HG02642 (cell line): Measurements from ENCODE around the gene LSM8.
"Not testable (repeated sequence)": the region's sequence is repeated elsewhere in the genome, so short reads cannot be mapped to it uniquely, and the experiment has no call there.

ENCODE experiments used
- ATAC-seq: cut with Tn5 transposase; IDR thresholded peaks from one replicate; pipeline ENCODE4 v1.9.1; 2021; ENCODE audit warnings: mild to moderate bottlenecking; ENCODE audit not compliant: unreplicated experiment, poor library complexity

The LSM8 gene

DNA sequence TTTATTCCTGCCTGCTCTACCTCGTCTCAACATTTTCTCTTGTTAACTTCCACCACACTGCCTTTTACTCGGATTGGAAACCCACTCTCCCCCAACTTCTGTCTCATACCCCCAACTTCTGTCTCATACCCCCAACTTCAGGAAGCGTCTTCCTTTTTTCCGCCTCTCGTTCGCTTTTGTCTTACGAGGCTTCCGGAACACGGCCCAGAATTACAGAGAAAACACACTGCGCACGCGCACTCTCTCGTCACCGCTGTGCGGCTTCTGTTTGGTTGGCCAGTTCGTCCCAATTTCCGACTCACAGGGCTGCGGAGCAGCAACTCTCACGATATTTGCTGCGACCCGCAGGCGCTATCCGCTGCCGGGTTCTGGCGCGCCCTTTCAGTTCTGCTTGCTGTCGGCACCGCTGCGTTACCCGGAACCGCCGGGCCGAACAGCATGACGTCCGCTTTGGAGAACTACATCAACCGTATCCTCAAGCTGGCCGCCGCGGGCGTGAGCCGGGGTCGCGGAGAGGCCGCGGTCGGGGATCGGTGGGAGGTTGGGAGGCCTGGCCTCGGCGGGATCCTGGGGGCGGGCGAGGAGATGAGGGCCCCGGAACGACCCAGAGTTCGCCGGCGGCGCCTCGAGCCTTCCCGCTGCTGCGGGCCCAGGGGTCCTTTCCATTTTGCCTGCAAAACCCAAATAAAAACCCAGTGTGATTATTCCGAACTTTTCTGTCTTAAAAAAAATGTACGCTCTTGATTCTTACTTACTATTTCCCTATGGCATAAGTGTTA lies at the start of gene LSM8:
Gene LSM8 (plus strand): TSS at position 379 of the 779 bp plus-strand sequence. CDS start 60 bp downstream, at position 439.
- peak; percentile 99 for ATAC-seq

DNA sequence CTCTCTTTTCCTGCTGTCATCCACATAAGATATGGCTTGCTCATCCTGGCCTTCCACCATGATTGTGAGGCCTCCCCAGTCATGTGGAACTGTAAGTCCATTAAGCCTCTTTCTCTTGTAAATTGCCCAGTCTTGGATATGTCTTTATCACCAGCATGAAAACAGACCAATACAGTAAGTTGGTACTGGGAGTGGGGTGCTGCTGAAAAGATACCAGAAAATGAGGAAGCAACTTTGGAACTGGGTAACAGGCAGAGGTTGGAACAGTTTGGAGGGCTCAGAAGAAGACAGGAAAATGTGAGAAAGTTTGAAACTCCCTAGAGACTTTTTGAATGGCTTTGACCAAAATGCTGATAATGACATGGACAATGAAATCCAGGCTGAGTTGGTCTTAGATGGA lies 49.5 kb upstream of the LSM8 start:
- ATAC-seq, result not testable (repeated sequence)

DNA sequence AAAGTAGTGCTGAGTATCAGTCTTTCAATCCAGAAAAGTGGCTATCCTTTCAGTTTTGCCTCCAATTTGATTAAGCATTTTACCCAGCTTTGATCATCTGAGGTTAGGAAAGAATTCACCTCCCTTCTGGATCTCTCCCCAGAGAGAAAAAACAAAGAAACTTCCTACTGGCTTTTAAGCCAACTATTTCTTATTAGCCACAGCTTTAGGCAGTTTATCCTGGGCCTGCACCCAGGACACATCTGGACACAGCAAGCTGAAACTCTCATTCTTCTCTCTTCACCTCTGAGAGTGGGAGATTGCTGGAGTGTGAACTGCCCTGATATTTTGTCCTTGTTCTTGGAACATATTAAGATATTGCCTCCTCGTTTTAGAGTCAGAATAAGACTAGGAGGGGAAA lies 43.5 kb upstream of the LSM8 start:
- no peak for ATAC-seq

DNA sequence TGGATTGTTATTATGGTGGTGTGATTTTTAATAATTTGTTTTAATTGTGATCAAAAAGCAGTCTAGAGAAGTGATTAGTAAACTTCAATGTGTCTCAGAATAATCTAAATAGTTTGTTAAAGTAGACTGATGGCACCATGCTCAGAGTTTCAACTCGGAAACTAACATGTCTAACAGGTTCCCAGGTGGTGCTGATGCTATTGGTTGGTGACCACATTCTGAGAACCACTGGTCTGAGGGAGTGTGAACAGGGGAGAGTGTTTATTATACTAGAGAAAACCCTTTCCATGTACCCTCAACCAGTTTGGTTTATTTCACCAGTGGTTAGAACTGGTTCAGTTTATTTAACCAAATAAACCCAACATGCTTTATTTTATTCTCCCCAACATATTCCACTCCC lies 42.0 kb upstream of the LSM8 start:
- no peak for ATAC-seq

DNA sequence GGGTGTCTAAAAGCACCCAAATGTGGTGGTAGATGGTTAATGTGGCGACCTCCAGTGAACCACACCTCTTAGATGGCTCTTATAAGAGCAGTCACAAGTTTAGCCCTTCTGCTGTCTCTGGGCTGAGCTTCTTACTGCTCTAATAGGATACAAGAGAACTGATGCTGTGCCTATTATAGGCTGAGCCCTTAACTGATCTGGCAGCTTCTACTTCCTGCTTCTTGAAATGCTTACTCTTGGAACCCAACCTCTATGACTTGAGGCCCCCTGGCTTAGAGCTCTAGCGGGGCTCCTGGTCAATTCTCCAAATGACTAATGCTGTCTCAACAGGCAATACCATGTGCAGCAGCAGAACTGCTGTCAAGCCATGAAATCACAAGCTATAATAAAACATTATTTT lies 35.0 kb upstream of the LSM8 start:
- ATAC-seq, result no peak

DNA sequence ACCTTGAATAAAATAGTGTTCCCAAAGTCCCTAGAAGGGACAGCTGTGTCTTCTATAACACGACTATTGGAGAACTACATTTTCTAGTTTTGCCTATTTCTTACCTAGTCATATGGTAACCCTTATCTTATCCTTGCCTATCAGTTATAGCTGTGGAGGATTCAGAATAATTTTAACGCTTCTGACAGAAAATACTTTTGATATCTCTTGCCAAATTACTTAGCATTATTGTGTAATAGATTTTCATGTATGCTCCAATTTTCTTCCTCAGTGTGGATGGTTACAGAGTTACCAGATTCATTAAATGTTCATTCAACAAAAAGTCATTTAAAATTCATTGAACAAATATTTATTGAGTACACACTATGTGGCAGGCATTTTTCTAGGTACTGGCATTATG lies 34.6 kb upstream of the LSM8 start:
- ATAC-seq, result no peak

DNA sequence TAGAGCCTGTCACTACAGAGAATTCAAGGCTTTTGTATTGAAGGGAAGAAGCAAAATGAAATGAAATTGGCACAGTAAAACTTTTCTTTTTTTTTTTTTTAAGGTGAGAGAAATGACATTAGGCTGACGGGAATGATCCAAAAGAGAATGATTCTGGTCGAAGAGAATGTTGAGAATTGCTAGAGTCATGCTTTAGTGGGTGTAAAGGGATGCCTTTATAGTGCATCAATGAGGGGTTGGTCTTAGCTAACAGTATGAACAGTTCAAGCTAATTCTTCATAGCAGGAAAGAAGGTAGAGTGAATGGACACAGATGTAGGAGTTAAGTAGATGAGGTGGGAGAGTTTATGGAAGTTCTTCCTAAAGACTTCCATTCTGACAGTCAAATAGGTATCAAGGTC lies 32.3 kb upstream of the LSM8 start:
- ATAC-seq, result no peak

DNA sequence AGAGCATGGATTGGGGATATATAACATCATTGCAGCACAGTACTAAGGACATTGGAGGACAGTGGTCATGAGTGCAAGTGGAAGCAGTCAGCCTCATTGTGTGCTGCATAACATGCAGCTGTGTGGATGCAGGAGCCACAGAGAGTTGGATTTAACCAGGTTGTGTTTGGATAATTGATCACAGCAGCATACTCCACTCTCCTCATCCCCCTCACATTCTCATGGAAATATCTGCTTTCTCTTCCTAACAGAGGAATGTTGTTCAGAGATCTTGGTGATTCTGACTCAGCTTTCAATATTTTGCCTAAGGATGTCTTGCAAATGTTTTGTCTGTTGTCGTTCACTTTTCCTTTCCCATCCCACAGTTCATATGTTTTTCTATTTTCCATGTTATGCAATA lies 31.8 kb upstream of the LSM8 start:
- no peak for ATAC-seq

DNA sequence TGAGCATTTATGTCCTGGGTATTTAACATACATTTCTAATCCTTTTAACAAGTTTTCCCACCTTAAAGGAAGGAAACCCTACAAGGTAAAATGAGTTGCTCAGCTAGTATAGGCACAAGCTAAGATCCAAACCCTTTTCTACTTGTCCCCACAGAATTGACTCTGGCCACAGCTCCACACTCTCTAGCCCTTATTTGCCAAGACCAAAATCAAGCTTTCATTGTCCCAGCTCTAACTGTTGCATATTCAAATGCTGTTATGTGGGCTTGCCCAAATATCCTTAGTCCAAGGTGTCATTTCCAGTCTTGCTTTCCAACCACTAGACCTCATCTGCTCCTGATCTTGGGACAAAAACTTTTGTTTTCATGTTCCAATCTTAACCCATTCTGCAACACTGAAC lies 31.3 kb upstream of the LSM8 start:
- ATAC-seq, result no peak

DNA sequence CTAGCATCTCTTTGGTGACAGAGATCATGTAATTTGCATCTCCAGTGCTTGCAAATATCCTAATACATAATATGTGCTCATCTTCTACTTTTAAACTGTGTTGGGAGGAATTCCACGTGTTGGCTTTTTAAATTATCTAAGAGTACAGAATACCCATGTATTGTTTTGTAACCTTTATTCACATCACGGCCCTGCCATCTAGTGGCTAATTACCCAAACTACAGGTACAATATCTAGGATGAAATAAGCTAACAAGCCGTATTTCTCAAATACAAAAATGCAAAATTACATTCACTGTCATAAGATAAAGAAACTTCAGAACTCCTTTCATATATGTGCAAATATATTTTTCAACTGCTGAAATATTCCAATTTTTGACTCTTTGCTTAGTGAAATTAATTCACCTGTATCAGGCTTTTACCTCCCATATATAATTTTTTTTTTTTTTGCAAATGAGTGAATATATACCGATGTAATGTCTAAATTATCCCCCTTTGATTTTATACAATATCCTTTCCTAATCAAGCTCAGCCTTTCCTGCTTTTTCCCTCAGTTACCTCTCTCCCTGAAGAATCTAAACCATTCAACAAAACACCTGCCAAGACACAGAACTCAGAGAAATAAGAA lies 30.3 kb upstream of the LSM8 start:
- ATAC-seq, result peak; percentile 55

DNA sequence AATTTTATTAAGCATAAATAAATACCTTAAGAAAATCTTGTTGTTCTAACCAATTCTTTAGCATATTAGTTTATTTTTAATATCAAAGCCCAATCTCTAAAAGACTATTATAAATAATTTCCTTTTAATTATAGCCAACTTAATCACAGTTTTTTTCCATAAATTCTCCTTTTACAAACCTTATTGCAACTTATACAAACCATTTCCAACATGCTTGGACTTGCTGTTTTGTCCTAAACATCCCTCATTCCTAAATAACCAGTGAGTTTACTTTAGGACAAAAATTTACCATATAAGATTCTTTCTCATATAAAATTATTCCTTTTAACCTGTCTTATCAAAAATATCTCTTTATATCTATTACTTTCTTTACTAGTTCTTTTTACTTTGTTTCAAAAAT lies 25.2 kb upstream of the LSM8 start:
- ATAC-seq, result no peak

DNA sequence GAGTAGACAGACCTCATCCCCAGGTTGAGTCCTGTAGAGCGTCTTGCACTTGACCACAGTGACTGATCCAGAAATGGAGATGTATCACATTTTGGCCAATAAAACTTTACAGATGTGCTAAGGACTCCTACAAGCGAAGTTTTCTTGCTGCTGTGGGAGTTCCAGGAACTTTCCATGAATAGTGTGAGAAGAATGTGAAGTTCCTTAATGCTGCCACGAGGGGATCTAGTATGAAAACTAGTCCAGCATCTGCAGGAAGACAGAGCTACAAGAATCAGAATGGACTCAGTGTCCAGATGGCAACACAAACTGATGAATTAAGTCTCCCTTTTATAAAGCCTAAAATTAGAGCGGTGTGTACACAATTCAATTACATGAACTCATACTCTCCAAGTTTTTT lies 14.8 kb upstream of the LSM8 start:
- no peak for ATAC-seq

DNA sequence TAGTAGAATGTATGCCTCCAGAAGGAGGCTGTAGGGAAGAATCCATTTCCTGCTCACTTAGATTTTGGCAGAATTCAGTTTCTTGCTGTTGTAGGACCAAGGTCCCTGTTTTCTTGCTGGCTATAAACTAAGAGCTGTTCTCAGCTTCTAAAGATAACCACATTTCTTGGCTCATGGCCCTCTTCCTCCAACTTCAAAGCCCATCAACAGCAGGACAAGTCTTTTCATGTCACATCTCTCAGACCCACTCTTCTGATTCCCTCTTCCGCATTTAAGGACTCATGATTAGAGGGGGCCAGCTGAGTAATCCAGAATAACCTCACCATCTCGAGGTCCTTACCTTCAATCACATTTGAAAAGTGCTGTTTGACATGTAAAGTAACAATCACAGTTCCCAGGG lies 8.2 kb upstream of the LSM8 start:
- ATAC-seq, result no peak

DNA sequence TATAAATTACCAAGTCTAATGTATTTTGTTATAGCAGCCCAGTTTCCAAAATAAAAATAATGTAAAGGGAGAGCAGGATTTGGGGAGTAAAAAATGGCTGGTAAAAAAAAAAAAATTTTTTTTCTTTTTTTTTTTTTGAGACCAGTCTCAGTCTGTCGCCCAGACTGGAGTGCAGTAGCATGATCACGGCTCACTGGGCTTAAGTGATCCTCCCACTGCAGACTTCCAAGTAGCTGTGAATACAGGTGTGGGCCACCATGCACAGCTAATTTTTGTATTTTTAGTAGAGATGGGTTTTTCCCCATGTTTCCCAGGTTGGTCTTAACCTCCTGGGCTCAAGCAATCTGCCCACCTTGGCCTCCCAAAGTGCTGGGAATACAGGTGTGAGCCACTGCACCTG lies 4.8 kb upstream of the LSM8 start:
- no peak for ATAC-seq

DNA sequence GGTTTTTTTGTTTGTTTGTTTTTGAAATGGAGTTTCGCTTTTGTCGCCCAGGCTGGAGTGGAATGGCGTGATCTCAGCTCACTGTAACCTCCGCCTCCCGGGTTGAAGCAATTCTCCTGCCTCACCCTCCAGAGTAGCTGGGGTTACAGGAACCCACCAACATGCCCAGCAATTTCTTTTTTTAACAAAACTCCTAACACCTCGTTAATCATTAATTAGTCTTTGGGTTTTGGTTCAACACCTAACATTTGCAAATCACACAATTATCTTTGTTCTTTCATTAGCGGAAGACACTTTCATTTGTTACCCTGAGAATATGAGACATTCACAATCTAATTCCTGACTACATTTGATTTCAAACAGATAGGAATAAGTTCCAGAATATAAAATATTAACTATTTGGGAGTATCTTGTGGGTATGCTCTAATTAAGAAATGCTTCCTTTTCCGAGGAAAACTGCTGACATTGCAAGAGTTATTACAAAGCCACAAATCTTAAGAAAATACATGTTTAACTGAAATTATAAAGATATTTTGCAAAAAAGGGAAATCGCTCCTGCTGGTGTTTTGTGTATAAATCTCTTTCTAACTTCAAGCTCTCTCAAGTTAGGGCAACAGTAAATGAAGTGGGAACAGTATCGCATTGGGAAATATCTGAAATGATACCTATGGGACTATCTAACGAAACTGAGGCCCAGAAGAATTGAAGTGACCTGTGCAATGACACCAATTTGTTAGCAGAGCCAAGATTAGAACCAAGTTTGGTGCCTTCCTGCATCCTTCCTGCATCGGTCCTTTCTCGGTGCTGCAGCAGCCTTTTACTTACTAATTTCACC lies 1.2 kb upstream of the LSM8 start:
- ATAC-seq, result no peak

DNA sequence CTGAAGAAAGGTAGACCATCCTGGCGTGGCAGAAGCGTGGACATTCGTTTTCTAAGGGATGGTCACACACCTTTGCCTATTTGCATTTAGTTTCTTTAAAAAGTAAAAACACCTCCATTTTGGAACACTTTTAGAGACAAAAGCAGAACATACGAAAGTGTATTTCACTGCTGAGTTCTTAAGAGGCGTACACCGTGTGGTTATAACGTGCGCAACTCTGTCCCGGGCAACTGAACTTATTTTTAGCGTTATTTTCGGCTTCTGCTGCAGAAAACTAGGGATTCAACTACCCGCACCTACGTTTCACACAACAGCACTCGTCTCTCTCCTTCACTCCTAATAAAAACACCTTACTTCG lies 557 bp upstream of the LSM8 start:
- ATAC-seq, result peak; percentile 5

DNA sequence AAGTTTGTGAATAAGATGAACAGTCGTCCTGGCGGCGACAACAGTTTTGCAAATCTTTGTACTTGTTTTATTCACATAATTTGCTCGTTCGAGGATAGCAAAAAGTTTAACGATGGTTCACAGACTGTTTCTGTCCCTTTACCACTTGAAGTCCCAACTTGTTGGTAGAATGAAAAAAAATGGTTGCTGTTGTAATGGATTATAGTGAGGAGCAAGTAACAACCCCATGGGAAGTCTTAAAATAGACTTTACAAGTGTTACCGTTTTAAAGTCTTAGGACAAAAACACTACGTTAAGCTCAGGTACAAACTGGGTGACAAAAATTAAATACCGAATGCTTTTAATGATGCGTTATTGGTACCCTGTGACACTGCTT lies 589 bp downstream of the LSM8 start:
- no peak for ATAC-seq

DNA sequence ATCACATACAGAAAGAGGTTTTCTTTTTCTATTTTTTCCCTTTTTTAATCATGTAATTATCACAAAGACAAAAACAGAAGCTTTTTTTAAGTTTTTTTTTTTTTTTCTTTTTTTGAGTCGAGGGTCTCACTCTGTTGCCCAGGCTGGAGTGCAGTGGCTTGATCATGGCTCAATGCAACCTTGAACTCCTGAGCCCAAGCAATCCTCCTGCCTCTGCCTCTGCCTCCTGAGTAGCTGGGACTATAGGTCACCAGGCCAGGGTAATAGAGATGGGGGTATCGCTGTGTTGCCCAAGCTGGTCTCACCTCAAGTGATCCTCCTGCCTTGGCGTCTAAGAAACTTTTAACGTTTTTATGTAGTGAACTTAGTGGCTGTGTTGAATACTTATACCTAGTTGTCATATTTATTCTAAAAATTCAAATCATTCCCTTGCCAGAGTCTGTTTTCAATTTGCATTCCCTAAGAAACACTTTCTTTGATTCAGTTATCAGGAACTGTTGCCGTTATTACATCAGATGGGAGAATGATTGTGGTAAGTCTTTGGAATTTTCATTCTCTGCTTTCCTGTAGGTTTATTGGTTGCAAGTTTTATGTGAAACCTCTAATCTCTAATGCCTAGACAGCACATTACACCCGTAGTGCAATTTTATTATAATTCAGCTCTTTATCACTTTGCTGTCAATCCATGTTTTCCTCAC lies 1.3 kb downstream of the LSM8 start:
- no peak for ATAC-seq

DNA sequence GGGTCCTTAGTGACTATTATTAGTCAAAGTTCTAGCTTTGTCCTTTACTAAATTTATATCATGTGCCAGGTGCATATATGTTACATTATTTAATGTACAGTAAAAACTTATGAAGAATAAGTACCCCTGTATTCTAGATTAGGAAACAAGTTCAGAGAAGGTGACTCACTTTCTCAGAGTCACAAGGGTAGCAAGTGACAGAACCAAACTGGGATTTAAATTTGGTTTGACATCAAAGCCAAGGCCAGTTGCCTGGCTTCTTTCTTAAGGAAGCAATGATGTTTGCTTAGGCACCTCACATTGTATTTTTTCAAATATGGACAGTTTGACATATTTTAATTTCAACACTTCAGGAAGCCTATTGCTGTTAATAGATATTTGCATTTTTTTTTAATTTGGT lies 2.5 kb downstream of the LSM8 start:
- ATAC-seq, result no peak

DNA sequence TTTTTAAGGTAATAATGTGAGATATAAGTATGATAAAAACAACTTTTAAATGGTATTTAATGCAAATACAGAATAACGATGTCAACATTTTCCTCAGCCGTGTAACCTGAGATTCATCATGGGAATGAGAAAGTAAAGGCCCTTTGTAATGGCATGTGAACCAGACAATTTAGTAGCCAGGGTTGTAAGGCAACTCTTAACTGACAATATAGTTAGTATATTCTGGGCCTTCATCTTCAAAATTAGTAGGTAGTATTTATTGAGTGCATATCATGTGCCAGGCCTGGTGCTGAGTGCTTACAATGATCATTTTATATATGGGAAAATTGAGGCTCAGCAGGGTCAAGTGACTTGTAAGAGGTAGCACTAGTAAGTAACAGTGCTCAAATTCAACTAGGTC lies 10.6 kb downstream of the LSM8 start:
- no peak for ATAC-seq
